SK-N-SH (cell line): ENCODE measurements around the gene FAXDC2. TPM values are rescaled to one million over a fixed set of nuclear protein-coding genes. Genes with fewer than 3 reads are reported as not detected.

ENCODE experiments used
- CTCF ChIA-PET: fragments of 300-600, 350-600 bp; formaldehyde crosslinking; extraction: SDS; loops from one replicate; lab custom pipeline; 2021; lab: Yijun Ruan, JAX
- POLR2A ChIA-PET: fragments of 350-600 bp; sonication (Branson Sonifier 250); formaldehyde crosslinking; extraction: SDS; loops from one replicate; lab custom pipeline; 2020; ENCODE audit warnings: antibody characterized with exemption, inconsistent platforms; lab: Yijun Ruan, JAX
- DNase-seq: peaks from one replicate; pipeline ENCODE4 v3.0.0; 2012
- H2AFZ ChIP-seq: fragments of 200-600 bp; sonication (generic); 2 replicates; pipeline ENCODE4 v1.8.1; 2016; ENCODE audit warnings: antibody characterized with exemption, mild to moderate bottlenecking, low read depth
- H3F3A ChIP-seq: fragments of 200-600 bp; sonication (generic); replicated peaks from 2 replicates; pipeline ENCODE3; 2016; ENCODE audit warnings: antibody characterized with exemption, mild to moderate bottlenecking; ENCODE audit not compliant: insufficient read depth
- H3K27ac ChIP-seq, 2 experiments: fragments of 200-500 bp in 1 of 2; fragments of 200-600 bp in 1 of 2; sonication (Bioruptor generic) in 1 of 2; sonication (generic), shearing (Covaris generic) in 1 of 2; 2 replicates each; pipeline versions ENCODE4 v1.5.1 to v1.6.1; 2014 to 2016; ENCODE audit warnings: low read depth in 2 of 2, inconsistent platforms in 1 of 2, low read length in 1 of 2, mild to moderate bottlenecking in 1 of 2, mixed read lengths in 1 of 2
- H3K27me3 ChIP-seq: fragments of 200-600 bp; sonication (generic), shearing (Covaris generic); 2 replicates; pipeline ENCODE4 v1.6.1; 2016; ENCODE audit warnings: mixed run types; ENCODE audit not compliant: insufficient read depth
- H3K36me3 ChIP-seq, 2 experiments: fragments of 200-500 bp in 1 of 2; fragments of 200-600 bp in 1 of 2; sonication (Bioruptor generic) in 1 of 2; sonication (generic) in 1 of 2; replicated peaks in 1 of 2; 2 replicates each; pipeline versions ENCODE3 to v1.5.1; 2014 to 2016; ENCODE audit warnings: low read length in 1 of 2, mild to moderate bottlenecking in 1 of 2; ENCODE audit not compliant: insufficient read depth in 2 of 2, control insufficient read depth in 1 of 2
- H3K4me1 ChIP-seq, 2 experiments: fragments of 200-500 bp in 1 of 2; fragments of 200-600 bp in 1 of 2; sonication (Bioruptor generic) in 1 of 2; sonication (generic), shearing (Covaris generic) in 1 of 2; 2 replicates each; pipeline versions ENCODE4 v1.5.1 to v1.6.1; 2014 to 2016; ENCODE audit warnings: low read depth in 1 of 2, low read length in 1 of 2, mixed run types in 1 of 2; ENCODE audit not compliant: insufficient read depth in 2 of 2, control insufficient read depth in 1 of 2
- H3K4me2 ChIP-seq: fragments of 200-600 bp; sonication (generic), shearing (Covaris generic); 2 replicates; pipeline ENCODE4 v1.6.1; 2017; ENCODE audit warnings: mixed run types
- H3K4me3 ChIP-seq, 2 experiments: fragments of 200-500 bp in 1 of 2; fragments of 200-600 bp in 1 of 2; sonication (Bioruptor generic) in 1 of 2; sonication (generic), shearing (Covaris generic) in 1 of 2; 2 replicates each; pipeline versions ENCODE4 v1.5.1 to v1.8.1; 2014 to 2016; ENCODE audit warnings: low read depth in 2 of 2, inconsistent platforms in 1 of 2, low read length in 1 of 2, mild to moderate bottlenecking in 1 of 2, mixed read lengths in 1 of 2, moderate library complexity in 1 of 2
- H3K79me2 ChIP-seq: fragments of 200-600 bp; sonication (generic); 2 replicates; pipeline ENCODE4 v1.8.1; 2017; ENCODE audit warnings: mild to moderate bottlenecking; ENCODE audit not compliant: insufficient read depth
- H3K9ac ChIP-seq: fragments of 200-600 bp; sonication (generic); 2 replicates; pipeline ENCODE4 v1.6.1; 2017; ENCODE audit warnings: mixed run types
- H3K9me2 ChIP-seq: fragments of 200-600 bp; sonication (generic); 2 replicates; pipeline ENCODE4 v1.6.1; 2017; ENCODE audit warnings: mixed run types
- H3K9me3 ChIP-seq: fragments of 200-600 bp; sonication (generic); 2 replicates; pipeline ENCODE4 v1.6.1; 2017; ENCODE audit warnings: mixed run types, mild to moderate bottlenecking, moderate library complexity
- H4K20me1 ChIP-seq: fragments of 200-600 bp; sonication (generic); 2 replicates; pipeline ENCODE4 v1.6.1; 2017; ENCODE audit warnings: mild to moderate bottlenecking, mixed run types; ENCODE audit not compliant: insufficient read depth
- CTCF ChIP-seq: fragments of 200-600 bp; sonication (generic); IDR thresholded peaks from 2 replicates; pipeline ENCODE4 v1.6.1; 2017; ENCODE audit warnings: antibody characterized with exemption, mild to moderate bottlenecking, moderate library complexity
- ELF1 ChIP-seq: IDR thresholded peaks from 2 replicates; pipeline ENCODE4 v1.4.0; 2012
- EP300 ChIP-seq, 2 experiments: IDR thresholded peaks; 2 replicates each; pipeline versions ENCODE4 v1.4.0 to v1.6.1; 2012; ENCODE audit warnings: borderline replicate concordance in 1 of 2, low read depth in 1 of 2, low read length in 1 of 2
- EZH2phosphoT487 ChIP-seq: fragments of 200-600 bp; sonication (generic); IDR thresholded peaks from 2 replicates; pipeline ENCODE4 v1.6.1; 2017; ENCODE audit warnings: low read depth, mixed run types, mild to moderate bottlenecking, antibody characterized with exemption, moderate library complexity, borderline replicate concordance
- FOSL2 ChIP-seq: IDR thresholded peaks from 2 replicates; pipeline ENCODE4 v1.4.0; 2012; ENCODE audit warnings: low read depth, mild to moderate bottlenecking, moderate library complexity, borderline replicate concordance
- FOXJ3 ChIP-seq: sonication (generic); formaldehyde crosslinking; IDR thresholded peaks from 2 replicates; pipeline ENCODE4 v1.5.1; 2020; ENCODE audit warnings: mild to moderate bottlenecking, missing genetic modification reagents
- GABPA ChIP-seq: IDR thresholded peaks from 2 replicates; pipeline ENCODE4 v1.4.0; 2012; ENCODE audit warnings: low read depth, mild to moderate bottlenecking
- IRF3 ChIP-seq: fragments of 150-350 bp; IDR thresholded peaks from 2 replicates; pipeline ENCODE4 v1.6.1; 2016; ENCODE audit warnings: mild to moderate bottlenecking, low read depth, low read length
- MXI1 ChIP-seq: IDR thresholded peaks from 2 replicates; pipeline ENCODE4 v1.6.1; 2012; ENCODE audit warnings: mild to moderate bottlenecking, low read depth, low read length, improper control_type of control experiment
- NRF1 ChIP-seq: IDR thresholded peaks from 2 replicates; pipeline ENCODE4 v1.6.1; 2012; ENCODE audit warnings: low read depth, mild to moderate bottlenecking, low read length
- POLR2AphosphoS5 ChIP-seq: IDR thresholded peaks from 2 replicates; pipeline ENCODE4 v1.6.1; 2012; ENCODE audit warnings: low read depth, low read length
- RCOR1 ChIP-seq: fragments of 150-350 bp; IDR thresholded peaks from 2 replicates; pipeline ENCODE4 v1.6.1; 2017; ENCODE audit warnings: antibody characterized with exemption, low read length
- RXRA ChIP-seq: IDR thresholded peaks from 2 replicates; pipeline ENCODE4 v1.4.0; 2012; ENCODE audit warnings: low read depth, mild to moderate bottlenecking, borderline replicate concordance
- SIN3A ChIP-seq: IDR thresholded peaks from 2 replicates; pipeline ENCODE4 v1.6.1; 2012; ENCODE audit warnings: low read depth, mild to moderate bottlenecking, low read length, moderate library complexity, borderline replicate concordance
- SMC3 ChIP-seq: IDR thresholded peaks from 2 replicates; pipeline ENCODE4 v1.6.1; 2012; ENCODE audit warnings: low read depth, low read length, improper control_type of control experiment
- TCF12 ChIP-seq: IDR thresholded peaks from 2 replicates; pipeline ENCODE4 v1.4.0; 2012
- WGBS: methylation state at CpG from one replicate; pipeline ENCODE4 v1.1.6; 2017; ENCODE audit warnings: low lambda C conversion rate; 5-methylcytosine and 5-hydroxymethylcytosine counted together
- polyA plus RNA-seq, 3 experiments: library from polyadenylated mRNA; depleted of rRNA; stranded (reverse); fragments of >200 nt; gene quantifications; 2 replicates each; pipeline ENCODE4 v1.2.3, GENCODE V29; 2012
- TF ChIP-seq, protein P1 (sequence below): IDR thresholded peaks from 2 replicates; pipeline ENCODE4 v1.4.0; 2012; ENCODE audit warnings: low read depth, borderline replicate concordance

FAXDC2 gene
- polyA plus RNA-seq, 1 of the 3 experiments (the other 2 are of a cell fraction), result 6.0 TPM

- no peaks in the 10 kb centered on the region for H3K9me2 ChIP-seq
- H3K9ac ChIP-seq, result no peak overlapping the region
- no peak for DNase-seq
- peaks cover 8 to 28% of the 10 kb centered on the region in 2 experiments; a peak in 2 of 4 replicates for H3K4me1 ChIP-seq
- H4K20me1 ChIP-seq, result peaks cover 100% of the 10 kb centered on the region
- no peaks in the 10 kb centered on the region for H3K36me3 ChIP-seq
- ChIA-PET CTCF (interaction anchor here (0.9 to 1.0 kb wide), 2 partner anchors 18 to 134 kb away, joined by 3 read pairs; no protein-coding TSS in a partner anchor), POLR2A (no interaction called here)
- no peak overlapping the region for H3K4me3 ChIP-seq
- no peaks in the 10 kb centered on the region for H3K27me3 ChIP-seq
- peaks cover under 1% of the 10 kb centered on the region for H3F3A ChIP-seq
- TF ChIP-seq SMC3 (no peak), RCOR1 (no peak), POLR2AphosphoS5 (no peak), IRF3 (no peak)
- TF ChIP-seq, all 33 proteins: peak for 0
- Histone ChIP-seq H3K4me2 (no peak overlapping the region), H2AFZ (no peak overlapping the region), H3K79me2 (peaks cover 100% of the 10 kb centered on the region), H3K27ac (no peak overlapping the region), H3K9me3 (no peaks in the 10 kb centered on the region)
- WGBS, result 95% methylated on average over 11 of the region's 11 CpGs
Observed at GRCh38 chr5:154783774-154784460, 66.5 kb downstream of the FAXDC2 start.

DNA sequence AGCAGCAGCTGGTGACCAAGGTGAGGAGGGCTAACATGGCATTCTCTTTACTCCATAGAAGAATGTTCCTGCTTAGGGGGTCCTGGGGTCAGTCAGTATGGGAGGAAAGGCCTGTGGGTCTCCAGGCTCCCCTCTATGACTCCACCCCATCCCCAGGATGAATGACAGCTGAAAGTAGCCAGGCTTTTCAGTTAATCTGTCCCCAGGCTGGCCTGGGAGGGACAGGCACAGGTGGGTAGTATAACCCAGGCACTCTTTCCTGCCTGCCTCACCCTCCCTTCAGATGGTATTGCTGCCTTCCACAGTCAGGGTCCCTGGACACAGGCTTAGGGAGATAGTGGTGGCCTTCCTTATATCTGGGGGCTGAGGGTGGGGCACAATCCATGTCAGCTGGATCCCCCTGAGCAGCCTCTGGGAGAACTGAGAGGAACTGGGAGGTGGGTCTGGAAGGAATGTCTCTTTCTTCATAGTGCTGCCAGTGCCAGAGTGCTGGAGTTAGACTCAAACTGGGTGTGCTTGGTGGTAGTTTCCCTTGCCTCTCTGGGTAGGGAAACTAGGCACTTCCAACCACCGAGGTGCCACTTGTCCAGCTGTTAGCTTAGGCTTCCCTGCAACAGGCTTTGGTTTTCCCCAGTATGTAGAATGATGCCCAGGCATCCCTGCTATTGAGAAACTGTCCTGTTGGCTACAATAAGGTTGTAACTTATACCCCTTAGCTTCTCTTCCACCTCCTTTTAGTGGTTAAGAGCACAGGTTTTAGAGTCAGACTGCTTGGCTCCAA lies 67.4 kb downstream of the FAXDC2 start:
- ChIA-PET POLR2A (no interaction called here), CTCF (interaction anchor here (0.9 to 2.4 kb wide), 3 partner anchors 12 to 133 kb away, joined by 3 to 12 read pairs (median 3); no protein-coding TSS in a partner anchor)
- H3K27ac ChIP-seq, result no peak overlapping the region; a peak in 1 of 4 replicates

More for the DNA sequence above, 67.4 kb downstream of the FAXDC2 start:
- no CpG with 5 or more reads among the region's 1 CpG for WGBS
- H3K9me3 ChIP-seq, result no peaks in the 10 kb centered on the region
- H2AFZ ChIP-seq, result no peak overlapping the region
- TF ChIP-seq CTCF, result no peak
- TF ChIP-seq MXI1, result no peak
- TF ChIP-seq RXRA, result no peak
- no peak for TF ChIP-seq TCF12
- TF ChIP-seq EZH2phosphoT487, result no peak
- TF ChIP-seq IRF3, result no peak
- no peak for TF ChIP-seq RCOR1
- no peak for TF ChIP-seq EP300 (IDR thresholded peaks at IDR 0.05; ENCODE audit: borderline replicate concordance in 1 of 2, low read depth in 1 of 2, low read length in 1 of 2)
- TF ChIP-seq SIN3A, result no peak
- TF ChIP-seq NRF1, result no peak
- no peak for TF ChIP-seq FOXJ3 (CRISPR knock-in tag)
- TF ChIP-seq ELF1, result no peak
- TF ChIP-seq SMC3, result no peak
- TF ChIP-seq, protein P1, sequence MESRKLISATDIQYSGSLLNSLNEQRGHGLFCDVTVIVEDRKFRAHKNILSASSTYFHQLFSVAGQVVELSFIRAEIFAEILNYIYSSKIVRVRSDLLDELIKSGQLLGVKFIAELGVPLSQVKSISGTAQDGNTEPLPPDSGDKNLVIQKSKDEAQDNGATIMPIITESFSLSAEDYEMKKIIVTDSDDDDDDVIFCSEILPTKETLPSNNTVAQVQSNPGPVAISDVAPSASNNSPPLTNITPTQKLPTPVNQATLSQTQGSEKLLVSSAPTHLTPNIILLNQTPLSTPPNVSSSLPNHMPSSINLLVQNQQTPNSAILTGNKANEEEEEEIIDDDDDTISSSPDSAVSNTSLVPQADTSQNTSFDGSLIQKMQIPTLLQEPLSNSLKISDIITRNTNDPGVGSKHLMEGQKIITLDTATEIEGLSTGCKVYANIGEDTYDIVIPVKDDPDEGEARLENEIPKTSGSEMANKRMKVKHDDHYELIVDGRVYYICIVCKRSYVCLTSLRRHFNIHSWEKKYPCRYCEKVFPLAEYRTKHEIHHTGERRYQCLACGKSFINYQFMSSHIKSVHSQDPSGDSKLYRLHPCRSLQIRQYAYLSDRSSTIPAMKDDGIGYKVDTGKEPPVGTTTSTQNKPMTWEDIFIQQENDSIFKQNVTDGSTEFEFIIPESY, result no peak
- TF ChIP-seq FOSL2, result no peak
- TF ChIP-seq GABPA, result no peak
- DNase-seq, result no peak
- H3K36me3 ChIP-seq, result no peaks in the 10 kb centered on the region
- peaks cover 100% of the 10 kb centered on the region for H3K79me2 ChIP-seq
- peaks cover 8% of the 10 kb centered on the region for H3F3A ChIP-seq
- H3K9me2 ChIP-seq, result no peaks in the 10 kb centered on the region
- H3K9ac ChIP-seq, result no peak overlapping the region
- H4K20me1 ChIP-seq, result peaks cover 100% of the 10 kb centered on the region
- no peak overlapping the region for H3K4me3 ChIP-seq
- H3K4me1 ChIP-seq, result peaks cover 15 to 26% of the 10 kb centered on the region in 2 experiments; a peak in 3 of 4 replicates
- no peaks in the 10 kb centered on the region for H3K27me3 ChIP-seq
- H3K4me2 ChIP-seq, result no peak overlapping the region
